AG09309 (cell line): ENCODE measurements around the gene ING1.
"Not testable (repeated sequence)": the region's sequence is repeated elsewhere in the genome, so short reads cannot be mapped to it uniquely, and the experiment has no call there.

ENCODE experiments used
- DNase-seq: peaks from one replicate; pipeline ENCODE4 v3.0.0-alpha.2; 2010; ENCODE audit warnings: low read depth
- H3K4me3 ChIP-seq: 2 replicates; pipeline ENCODE4 v1.5.1; 2011; ENCODE audit warnings: mild to moderate bottlenecking, low read depth, low read length, moderate library complexity; ENCODE audit not compliant: control insufficient read depth
- TF ChIP-seq, protein P1 (sequence below): IDR thresholded peaks from 2 replicates; pipeline ENCODE4 v1.5.1; 2011; ENCODE audit warnings: mild to moderate bottlenecking, low read depth, low read length, inconsistent platforms; ENCODE audit not compliant: insufficient read depth, control insufficient read depth; ENCODE audit errors: missing control alignments

ING1 gene

GRCh38 chr13:110690516-110690915 lies 23.0 kb upstream of the ING1 start:
- TF ChIP-seq, protein P1, sequence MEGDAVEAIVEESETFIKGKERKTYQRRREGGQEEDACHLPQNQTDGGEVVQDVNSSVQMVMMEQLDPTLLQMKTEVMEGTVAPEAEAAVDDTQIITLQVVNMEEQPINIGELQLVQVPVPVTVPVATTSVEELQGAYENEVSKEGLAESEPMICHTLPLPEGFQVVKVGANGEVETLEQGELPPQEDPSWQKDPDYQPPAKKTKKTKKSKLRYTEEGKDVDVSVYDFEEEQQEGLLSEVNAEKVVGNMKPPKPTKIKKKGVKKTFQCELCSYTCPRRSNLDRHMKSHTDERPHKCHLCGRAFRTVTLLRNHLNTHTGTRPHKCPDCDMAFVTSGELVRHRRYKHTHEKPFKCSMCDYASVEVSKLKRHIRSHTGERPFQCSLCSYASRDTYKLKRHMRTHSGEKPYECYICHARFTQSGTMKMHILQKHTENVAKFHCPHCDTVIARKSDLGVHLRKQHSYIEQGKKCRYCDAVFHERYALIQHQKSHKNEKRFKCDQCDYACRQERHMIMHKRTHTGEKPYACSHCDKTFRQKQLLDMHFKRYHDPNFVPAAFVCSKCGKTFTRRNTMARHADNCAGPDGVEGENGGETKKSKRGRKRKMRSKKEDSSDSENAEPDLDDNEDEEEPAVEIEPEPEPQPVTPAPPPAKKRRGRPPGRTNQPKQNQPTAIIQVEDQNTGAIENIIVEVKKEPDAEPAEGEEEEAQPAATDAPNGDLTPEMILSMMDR, result no peak
- no peak overlapping the region for H3K4me3 ChIP-seq
- DNase-seq, result no peak

- not testable (repeated sequence) for H3K4me3 ChIP-seq, DNase-seq
Measured at GRCh38 chr13:110695774-110696173, 17.7 kb upstream of the ING1 start.

- no peak overlapping the region for H3K4me3 ChIP-seq
- DNase-seq, result no peak
- TF ChIP-seq, protein P1, result no peak
Measured at GRCh38 chr13:110696776-110697175, 16.7 kb upstream of the ING1 start.

GRCh38 chr13:110697842-110698241 lies 15.7 kb upstream of the ING1 start:
- TF ChIP-seq, protein P1, result no peak

DNA sequence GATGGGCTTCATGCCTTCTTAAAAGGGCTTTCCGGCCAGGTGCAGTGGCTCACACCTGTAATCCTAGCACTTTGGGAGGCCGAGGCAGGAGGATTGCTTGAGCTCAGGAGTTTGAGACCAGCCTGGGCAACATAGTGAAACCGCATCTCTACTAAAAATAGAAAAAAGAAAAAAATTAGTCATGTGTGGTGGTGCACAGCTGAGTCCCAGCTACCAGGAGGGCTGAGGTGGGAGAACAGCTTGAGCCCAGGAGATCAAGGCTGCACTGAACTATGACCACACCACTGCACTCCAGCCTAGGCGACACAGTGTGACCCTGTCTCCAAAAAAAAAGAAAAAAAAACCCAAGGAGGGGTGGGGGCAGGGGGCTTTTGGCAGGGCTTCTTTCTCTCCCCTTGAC lies 14.8 kb upstream of the ING1 start:
- TF ChIP-seq, protein P1, result no peak

More at GRCh38 chr13:110697842-110698241, 15.7 kb upstream of the ING1 start:
- DNase-seq, result no peak
- H3K4me3 ChIP-seq, result no peak overlapping the region

GRCh38 chr13:110699148-110700145 lies 14.1 kb upstream of the ING1 start:
- TF ChIP-seq, protein P1, result no peak
- H3K4me3 ChIP-seq, result no peak overlapping the region
- no peak for DNase-seq

More for the DNA sequence above, 14.8 kb upstream of the ING1 start:
- H3K4me3 ChIP-seq, result no peak overlapping the region
- DNase-seq, result no peak

DNA sequence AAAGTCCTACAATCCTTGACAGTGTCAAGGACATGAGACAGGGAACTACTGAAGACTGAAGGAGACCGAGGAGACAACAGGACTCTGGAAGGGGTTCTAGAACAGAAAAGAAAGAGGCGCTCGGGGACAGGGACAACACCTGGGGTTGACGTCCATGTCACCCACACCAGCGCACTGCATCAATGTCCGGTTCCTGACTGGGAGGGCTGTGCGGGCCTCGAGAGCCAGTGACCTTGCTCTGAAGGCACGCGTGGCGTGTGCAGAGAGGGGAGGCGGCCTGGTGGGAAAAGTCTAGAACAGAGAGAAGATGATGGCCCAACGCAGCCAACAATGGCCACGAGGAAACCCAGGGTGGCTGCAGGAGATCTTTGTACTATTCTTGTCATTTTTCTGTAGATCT lies 13.3 kb upstream of the ING1 start:
- no peak overlapping the region for H3K4me3 ChIP-seq
- TF ChIP-seq, protein P1, result no peak
- DNase-seq, result no peak
